Calu3 (cell line): ENCODE results near the gene VOPP1. TPM values are rescaled to one million over a fixed set of nuclear protein-coding genes. Genes with fewer than 3 reads are reported as not detected.
"Not testable (repeated sequence)": the region's sequence is repeated elsewhere in the genome, so short reads cannot be mapped to it uniquely, and the experiment has no call there.

Experiments
- BruUV-seq: library from RNA; stranded (reverse); fragments of 400-500 nt; replicated peaks from 2 replicates; lab custom pipeline; 2021; lab: Mats Ljungman, UMichigan
- CTCF ChIA-PET: fragments of 300-600 bp; sonication (Branson Sonifier 250); formaldehyde crosslinking; loops from one replicate; lab custom pipeline; 2022; ENCODE audit warnings: antibody characterized with exemption; lab: Charles Lee
- DNase-seq: peaks from one replicate; pipeline ENCODE4 v3.0.0; 2022
- H3K27ac Mint-ChIP-seq: one replicate; pipeline ENCODE4 v1.8.0; 2022; ENCODE audit warnings: mixed read lengths; ENCODE audit not compliant: unreplicated experiment
- H3K27me3 Mint-ChIP-seq: one replicate; pipeline ENCODE4 v1.8.0; 2022; ENCODE audit warnings: mixed read lengths; ENCODE audit not compliant: unreplicated experiment
- H3K36me3 Mint-ChIP-seq: one replicate; pipeline ENCODE4 v1.8.0; 2022; ENCODE audit warnings: mild to moderate bottlenecking, moderate library complexity, mixed read lengths; ENCODE audit not compliant: insufficient read depth, unreplicated experiment
- H3K4me1 Mint-ChIP-seq: one replicate; pipeline ENCODE4 v1.8.0; 2022; ENCODE audit warnings: mild to moderate bottlenecking, low read depth, mixed read lengths; ENCODE audit not compliant: unreplicated experiment
- H3K4me3 Mint-ChIP-seq: one replicate; pipeline ENCODE4 v1.8.0; 2022; ENCODE audit warnings: mild to moderate bottlenecking, low read depth, moderate library complexity, mixed read lengths; ENCODE audit not compliant: unreplicated experiment
- H3K9me3 Mint-ChIP-seq: one replicate; pipeline ENCODE4 v1.8.0; 2022; ENCODE audit warnings: low read depth, mixed read lengths; ENCODE audit not compliant: unreplicated experiment
- CTCF ChIP-seq: fragments of 200-600 bp; IDR thresholded peaks from one replicate; pipeline ENCODE4 v1.8.0; 2022; ENCODE audit warnings: antibody characterized with exemption; ENCODE audit not compliant: unreplicated experiment
- intact Hi-C: fragments of 100-400 bp; cut with micrococcal nuclease; formaldehyde crosslinking; loops from one replicate; pipeline ENCODE4 v1.10.0; 2022; ENCODE audit not compliant: unreplicated experiment
- total RNA-seq: library from RNA; stranded (reverse); gene quantifications from 2 replicates; pipeline ENCODE4 v1.2.3, GENCODE V29; 2022

Gene VOPP1
- total RNA-seq, 1 experiment from 2014 or later, result 128 TPM

GRCh38 chr7:55512635-55513191, 59.6 kb downstream of the VOPP1 start:
- CTCF ChIA-PET, result no interaction called here
- TF ChIP-seq CTCF, result no peak
- H3K9me3 Mint-ChIP-seq, result no peaks in the 10 kb centered on the region
- no peak overlapping the region for H3K27ac Mint-ChIP-seq
- H3K4me3 Mint-ChIP-seq, result no peak overlapping the region
- DNase-seq, result no peak
- BruUV-seq, result no TSS peak
- H3K36me3 Mint-ChIP-seq, result no peaks in the 10 kb centered on the region
- intact Hi-C loops, result no loop called here
- H3K27me3 Mint-ChIP-seq, result no peaks in the 10 kb centered on the region
- H3K4me1 Mint-ChIP-seq, result no peaks in the 10 kb centered on the region

GRCh38 chr7:55510621-55511020, 61.7 kb downstream of the VOPP1 start:
- intact Hi-C loops, result no loop called here
- BruUV-seq, result no TSS peak
- Mint-ChIP-seq H3K36me3 (no peaks in the 10 kb centered on the region), H3K4me1 (no peaks in the 10 kb centered on the region), H3K27me3 (no peaks in the 10 kb centered on the region), H3K9me3 (no peaks in the 10 kb centered on the region), H3K4me3 (no peak overlapping the region), H3K27ac (no peak overlapping the region)
- CTCF ChIA-PET, result no interaction called here
- no peak for DNase-seq
- no peak for TF ChIP-seq CTCF

- H3K27me3 Mint-ChIP-seq, H3K27ac Mint-ChIP-seq, intact Hi-C loops, BruUV-seq, H3K4me1 Mint-ChIP-seq, H3K36me3 Mint-ChIP-seq, CTCF ChIA-PET, DNase-seq, H3K4me3 Mint-ChIP-seq, H3K9me3 Mint-ChIP-seq: not testable (repeated sequence)
These were observed 62.1 kb downstream of the VOPP1 start for GRCh38 chr7:55510206-55510605.

- H3K4me3 Mint-ChIP-seq, result no peak overlapping the region
- DNase-seq, result no peak
- intact Hi-C loops, result no loop called here
- H3K27me3 Mint-ChIP-seq, result no peaks in the 10 kb centered on the region
- H3K27ac Mint-ChIP-seq, result no peak overlapping the region
- no peaks in the 10 kb centered on the region for H3K36me3 Mint-ChIP-seq
- H3K4me1 Mint-ChIP-seq, result peaks cover 8% of the 10 kb centered on the region
- no peak for TF ChIP-seq CTCF
- BruUV-seq, result no TSS peak
- CTCF ChIA-PET, result no interaction called here
- no peaks in the 10 kb centered on the region for H3K9me3 Mint-ChIP-seq
These were observed 63.0 kb downstream of the VOPP1 start for GRCh38 chr7:55509322-55509721.

GRCh38 chr7:55508221-55509011, 63.9 kb downstream of the VOPP1 start:
- no TSS peak for BruUV-seq
- no peak overlapping the region for H3K4me3 Mint-ChIP-seq
- H3K27ac Mint-ChIP-seq, result no peak overlapping the region
- no peak for DNase-seq
- no peaks in the 10 kb centered on the region for H3K9me3 Mint-ChIP-seq
- intact Hi-C loops, result no loop called here
- CTCF ChIA-PET, result no interaction called here
- H3K4me1 Mint-ChIP-seq, result peaks cover 12% of the 10 kb centered on the region
- no peak for TF ChIP-seq CTCF
- H3K27me3 Mint-ChIP-seq, result no peaks in the 10 kb centered on the region
- no peaks in the 10 kb centered on the region for H3K36me3 Mint-ChIP-seq
